ENCODE results near the gene BPTF. TPM values are rescaled to one million over a fixed set of nuclear protein-coding genes. Genes with fewer than 3 reads are reported as not detected.

BPTF gene
- total and polyA plus RNA-seq, 2 of the 13 experiments (the other 11 are each of a cell fraction or from before 2014, with no cell fraction given), result 43.5 to 66.1 TPM

DNA sequence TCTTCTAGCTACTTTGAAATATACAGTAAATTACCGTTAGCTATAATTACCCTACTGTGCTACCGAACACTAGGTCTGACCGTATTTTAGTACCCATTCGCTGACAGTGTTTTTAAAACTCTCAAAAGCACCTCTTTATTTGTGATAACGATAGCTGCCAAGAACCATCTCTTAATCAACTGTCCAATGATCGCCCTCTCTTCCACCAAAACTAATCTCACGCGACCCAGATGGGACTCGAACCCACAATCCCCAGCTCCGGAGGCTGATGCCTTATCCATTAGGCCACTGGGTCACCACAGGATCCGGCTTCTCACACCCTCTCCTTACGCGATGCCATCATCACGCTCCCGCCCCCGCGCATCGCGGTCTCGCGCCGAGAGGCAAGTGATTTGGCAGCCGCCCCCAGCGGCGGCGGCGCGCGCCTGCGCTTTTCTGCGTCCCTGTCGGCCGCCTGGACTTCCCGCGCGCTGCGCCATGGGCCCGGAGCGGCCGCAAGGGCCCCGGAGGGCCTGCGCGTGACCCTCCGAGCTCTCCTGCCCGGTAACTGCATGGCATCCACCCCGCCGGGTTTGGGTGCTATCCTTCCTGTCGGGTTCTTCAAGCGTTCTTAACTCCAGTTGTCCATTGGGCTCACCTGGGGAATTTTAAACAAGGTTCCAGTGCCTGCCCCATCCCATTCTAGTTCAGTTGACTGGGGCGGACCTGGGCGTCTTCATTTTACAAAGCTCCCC, 194.5 kb downstream of the BPTF start (continued):
- TF ChIP-seq, protein P1, sequence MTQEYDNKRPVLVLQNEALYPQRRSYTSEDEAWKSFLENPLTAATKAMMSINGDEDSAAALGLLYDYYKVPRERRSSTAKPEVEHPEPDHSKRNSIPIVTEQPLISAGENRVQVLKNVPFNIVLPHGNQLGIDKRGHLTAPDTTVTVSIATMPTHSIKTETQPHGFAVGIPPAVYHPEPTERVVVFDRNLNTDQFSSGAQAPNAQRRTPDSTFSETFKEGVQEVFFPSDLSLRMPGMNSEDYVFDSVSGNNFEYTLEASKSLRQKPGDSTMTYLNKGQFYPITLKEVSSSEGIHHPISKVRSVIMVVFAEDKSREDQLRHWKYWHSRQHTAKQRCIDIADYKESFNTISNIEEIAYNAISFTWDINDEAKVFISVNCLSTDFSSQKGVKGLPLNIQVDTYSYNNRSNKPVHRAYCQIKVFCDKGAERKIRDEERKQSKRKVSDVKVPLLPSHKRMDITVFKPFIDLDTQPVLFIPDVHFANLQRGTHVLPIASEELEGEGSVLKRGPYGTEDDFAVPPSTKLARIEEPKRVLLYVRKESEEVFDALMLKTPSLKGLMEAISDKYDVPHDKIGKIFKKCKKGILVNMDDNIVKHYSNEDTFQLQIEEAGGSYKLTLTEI (CRISPR knock-in tag; conservative IDR thresholded peaks at IDR 0.05), result no peak
- peak; percentile 92 for TF ChIP-seq PRMT3 (CRISPR knock-in tag; IDR thresholded peaks at IDR 0.05; ENCODE audit: borderline replicate concordance, low read depth)
- peak; percentile 73 for TF ChIP-seq PRPF4 (IDR thresholded peaks at IDR 0.05; ENCODE audit: low read depth, low read length, poor library complexity, severe bottlenecking)
- TF ChIP-seq, protein P2, sequence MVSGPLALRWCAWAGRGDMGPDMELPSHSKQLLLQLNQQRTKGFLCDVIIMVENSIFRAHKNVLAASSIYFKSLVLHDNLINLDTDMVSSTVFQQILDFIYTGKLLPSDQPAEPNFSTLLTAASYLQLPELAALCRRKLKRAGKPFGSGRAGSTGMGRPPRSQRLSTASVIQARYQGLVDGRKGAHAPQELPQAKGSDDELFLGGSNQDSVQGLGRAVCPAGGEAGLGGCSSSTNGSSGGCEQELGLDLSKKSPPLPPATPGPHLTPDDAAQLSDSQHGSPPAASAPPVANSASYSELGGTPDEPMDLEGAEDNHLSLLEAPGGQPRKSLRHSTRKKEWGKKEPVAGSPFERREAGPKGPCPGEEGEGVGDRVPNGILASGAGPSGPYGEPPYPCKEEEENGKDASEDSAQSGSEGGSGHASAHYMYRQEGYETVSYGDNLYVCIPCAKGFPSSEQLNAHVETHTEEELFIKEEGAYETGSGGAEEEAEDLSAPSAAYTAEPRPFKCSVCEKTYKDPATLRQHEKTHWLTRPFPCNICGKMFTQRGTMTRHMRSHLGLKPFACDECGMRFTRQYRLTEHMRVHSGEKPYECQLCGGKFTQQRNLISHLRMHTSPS (CRISPR knock-in tag; IDR thresholded peaks at IDR 0.05; ENCODE audit: low read depth), result 0 out of 2 replicates have a peak, but pooled peaks have one; percentile 4
- peak; percentile 77; the same call in 1 of the 2 replicates for TF ChIP-seq ZNF768 (CRISPR knock-in tag; IDR thresholded peaks at IDR 0.05)
- TF ChIP-seq EED (CRISPR knock-in tag; IDR thresholded peaks at IDR 0.05), result peak; percentile 69; the same call in 1 of the 2 replicates
- no peak for TF ChIP-seq MTA3 (CRISPR knock-in tag; IDR thresholded peaks at IDR 0.05)
- TF ChIP-seq SALL1 (CRISPR knock-in tag; IDR thresholded peaks at IDR 0.05), result peak; percentile 98
- peak; percentile 51 for TF ChIP-seq ZNF121 (CRISPR knock-in tag; IDR thresholded peaks at IDR 0.05)
- TF ChIP-seq SP5 (CRISPR knock-in tag; IDR thresholded peaks at IDR 0.05; ENCODE audit: borderline replicate concordance, low read depth), result peak; percentile 46
- peak; percentile 18; the same call in 1 of the 2 replicates for TF ChIP-seq SRF (IDR thresholded peaks at IDR 0.05; ENCODE audit: low read depth, low read length)
- TF ChIP-seq ZNF143 (CRISPR knock-in tag; IDR thresholded peaks at IDR 0.05), result peak; percentile 78
- TF ChIP-seq, protein P3, sequence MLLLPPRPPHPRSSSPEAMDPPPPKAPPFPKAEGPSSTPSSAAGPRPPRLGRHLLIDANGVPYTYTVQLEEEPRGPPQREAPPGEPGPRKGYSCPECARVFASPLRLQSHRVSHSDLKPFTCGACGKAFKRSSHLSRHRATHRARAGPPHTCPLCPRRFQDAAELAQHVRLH (CRISPR knock-in tag; IDR thresholded peaks at IDR 0.05; ENCODE audit: borderline replicate concordance, low read depth), result peak; percentile 99
- peak; percentile 93 for TF ChIP-seq ZMYM2 (CRISPR knock-in tag; IDR thresholded peaks at IDR 0.05)
- TF ChIP-seq ZNF468 (CRISPR knock-in tag; IDR thresholded peaks at IDR 0.05), result no peak
- peak; percentile 94; the same call in 1 of the 2 replicates for TF ChIP-seq MZF1 (CRISPR knock-in tag; IDR thresholded peaks at IDR 0.05; ENCODE audit: borderline replicate concordance)
- TF ChIP-seq AGO1 (IDR thresholded peaks at IDR 0.05; ENCODE audit: low read depth, low read length, poor library complexity, severe bottlenecking), result peak; percentile 73
- peak; percentile 93; the same call in 1 of the 2 replicates for TF ChIP-seq ZNF558 (CRISPR knock-in tag; IDR thresholded peaks at IDR 0.05; ENCODE audit: borderline replicate concordance)
- TF ChIP-seq, protein P4, sequence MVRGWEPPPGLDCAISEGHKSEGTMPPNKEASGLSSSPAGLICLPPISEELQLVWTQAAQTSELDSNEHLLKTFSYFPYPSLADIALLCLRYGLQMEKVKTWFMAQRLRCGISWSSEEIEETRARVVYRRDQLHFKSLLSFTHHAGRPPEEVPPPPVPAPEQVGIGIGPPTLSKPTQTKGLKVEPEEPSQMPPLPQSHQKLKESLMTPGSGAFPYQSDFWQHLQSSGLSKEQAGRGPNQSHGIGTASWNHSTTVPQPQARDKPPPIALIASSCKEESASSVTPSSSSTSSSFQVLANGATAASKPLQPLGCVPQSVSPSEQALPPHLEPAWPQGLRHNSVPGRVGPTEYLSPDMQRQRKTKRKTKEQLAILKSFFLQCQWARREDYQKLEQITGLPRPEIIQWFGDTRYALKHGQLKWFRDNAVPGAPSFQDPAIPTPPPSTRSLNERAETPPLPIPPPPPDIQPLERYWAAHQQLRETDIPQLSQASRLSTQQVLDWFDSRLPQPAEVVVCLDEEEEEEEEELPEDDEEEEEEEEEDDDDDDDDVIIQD (CRISPR knock-in tag; IDR thresholded peaks at IDR 0.05; ENCODE audit: low read depth), result no peak
- TF ChIP-seq CREB1 (IDR thresholded peaks at IDR 0.05), result peak; percentile 80
- TF ChIP-seq CREB1 (CRISPR knock-in tag; IDR thresholded peaks at IDR 0.05), result peak; percentile 74
- TF ChIP-seq ZZZ3 (CRISPR knock-in tag; IDR thresholded peaks at IDR 0.05; ENCODE audit: borderline replicate concordance), result peak; percentile 25; the same call in 1 of the 2 replicates
- no peak for TF ChIP-seq ZNF570 (CRISPR knock-in tag; IDR thresholded peaks at IDR 0.05; ENCODE audit: borderline replicate concordance)
- no peak; the same call in 1 of the 2 replicates for TF ChIP-seq ZNF737 (CRISPR knock-in tag; IDR thresholded peaks at IDR 0.05; ENCODE audit: borderline replicate concordance)

Measured in HepG2 (cell line).